SU-DHL-6 (cell line): ENCODE measurements around the gene EDDM13.

Experiments used
- CTCF ChIP-seq: fragments of 200-600 bp; sonication (generic); IDR thresholded peaks from one replicate; pipeline ENCODE4 v1.5.1; 2017; ENCODE audit warnings: antibody characterized with exemption, mild to moderate bottlenecking, low read length, moderate library complexity; ENCODE audit not compliant: insufficient read depth, poor library complexity, severe bottlenecking
- EZH2phosphoT487 ChIP-seq: fragments of 200-600 bp; sonication (generic), shearing (Covaris generic); conservative IDR thresholded peaks from 2 replicates; pipeline ENCODE4 v1.6.1; 2018; ENCODE audit warnings: mild to moderate bottlenecking, antibody characterized with exemption, low read length, moderate library complexity, mixed read lengths

DNA sequence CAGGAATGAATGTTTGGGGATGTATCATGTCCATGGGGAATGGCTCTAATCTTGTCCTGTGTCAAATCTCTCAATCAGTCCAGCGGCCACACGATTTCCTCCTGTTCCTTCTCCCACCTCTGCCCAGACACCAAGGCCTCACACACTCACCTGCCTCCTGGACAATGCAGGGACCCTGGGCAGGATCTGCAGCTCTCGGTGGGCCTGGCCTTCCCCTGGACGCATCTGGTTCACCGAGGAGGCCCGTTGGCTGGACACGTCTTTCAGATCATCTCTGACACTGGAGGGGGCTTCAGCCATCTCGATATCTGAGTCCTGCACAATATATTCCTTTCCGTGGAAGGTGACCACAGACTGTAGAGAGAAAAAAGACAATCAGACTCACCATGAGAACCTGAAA is 49.1 kb upstream of the EDDM13 start:
- TF ChIP-seq EZH2phosphoT487 (no peak), CTCF (no peak)
